GM19467 (cell line): ENCODE data around the gene POLDIP3.

Experiments used
- ATAC-seq: cut with Tn5 transposase; IDR thresholded peaks from one replicate; pipeline ENCODE4 v1.9.1; 2021; ENCODE audit warnings: mild to moderate bottlenecking, moderate library complexity; ENCODE audit not compliant: unreplicated experiment

The POLDIP3 gene

DNA sequence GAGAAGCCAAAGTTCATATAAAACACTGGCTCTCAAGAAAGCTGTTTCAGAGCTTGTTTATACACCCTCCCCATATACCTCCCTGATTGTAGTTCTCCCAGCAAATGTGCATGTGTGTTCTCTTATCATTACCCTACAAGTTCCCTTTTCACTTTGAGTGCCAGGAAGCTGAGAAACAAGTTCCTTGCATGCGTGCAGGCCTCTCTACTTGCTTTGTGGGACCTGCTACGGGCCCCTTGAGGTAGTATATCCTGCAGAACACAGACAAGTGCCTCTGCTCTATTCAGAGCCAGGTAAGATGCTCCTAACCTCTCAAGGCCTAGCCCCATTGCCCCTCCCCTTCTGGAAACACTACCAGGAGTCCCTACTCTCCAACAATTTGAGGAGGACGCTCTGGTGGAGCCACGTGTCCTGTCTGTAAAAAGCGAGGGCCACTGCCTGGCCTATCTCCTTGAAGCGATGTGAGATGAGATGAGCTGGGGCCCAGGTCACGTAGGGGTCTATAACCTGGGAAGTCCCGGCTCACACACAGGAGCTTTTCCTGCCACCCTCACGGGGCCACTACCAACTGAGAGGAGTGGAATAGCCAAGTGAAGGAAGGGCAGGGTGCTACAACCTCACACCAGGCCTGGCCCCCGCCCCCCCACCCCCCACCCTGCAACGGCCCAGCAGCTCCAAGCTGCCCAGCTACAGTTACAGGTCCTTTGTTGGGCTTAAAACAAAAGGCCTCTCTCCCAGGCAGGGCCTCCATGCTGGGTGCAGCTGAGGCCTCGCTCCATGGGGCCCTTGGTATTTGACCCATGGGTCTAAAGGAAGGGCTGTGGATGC, 28.3 kb upstream of the POLDIP3 start:
- no peak for ATAC-seq

DNA sequence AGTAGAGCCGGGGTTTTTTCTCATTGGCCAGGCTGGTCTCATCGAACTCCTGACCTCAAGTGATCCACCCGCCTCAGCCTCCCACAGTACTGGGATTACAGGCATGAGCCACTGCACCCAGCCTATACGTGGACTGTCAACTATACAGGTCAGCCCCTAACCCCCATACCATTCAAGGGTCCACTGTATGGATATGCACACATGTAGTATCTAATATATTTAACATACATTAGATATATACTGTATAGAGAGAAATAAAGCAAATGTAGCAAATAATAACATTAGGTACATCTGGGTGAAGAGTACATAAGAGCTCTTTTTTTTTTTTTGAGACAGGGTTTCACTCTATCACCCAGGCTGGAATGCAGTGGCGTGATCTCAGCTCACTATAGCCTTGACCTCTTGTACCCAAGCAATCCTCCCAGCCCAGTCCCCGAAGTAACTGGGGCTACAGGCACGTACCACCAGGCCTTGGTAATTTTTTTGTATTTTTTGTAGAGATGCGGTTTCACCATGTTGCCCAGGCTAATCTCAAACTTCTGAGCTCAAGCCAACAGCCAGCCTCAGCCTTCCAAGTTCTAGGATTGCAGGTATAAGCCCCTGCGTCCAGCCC, 27.2 kb upstream of the POLDIP3 start:
- ATAC-seq: no peak

GRCh38 chr22:42639541-42640241, 25.0 kb upstream of the POLDIP3 start:
- no peak for ATAC-seq

GRCh38 chr22:42637555-42637954, 22.9 kb upstream of the POLDIP3 start:
- no peak for ATAC-seq

- ATAC-seq: no peak
Observed at GRCh38 chr22:42636506-42636905, 21.8 kb upstream of the POLDIP3 start.

DNA sequence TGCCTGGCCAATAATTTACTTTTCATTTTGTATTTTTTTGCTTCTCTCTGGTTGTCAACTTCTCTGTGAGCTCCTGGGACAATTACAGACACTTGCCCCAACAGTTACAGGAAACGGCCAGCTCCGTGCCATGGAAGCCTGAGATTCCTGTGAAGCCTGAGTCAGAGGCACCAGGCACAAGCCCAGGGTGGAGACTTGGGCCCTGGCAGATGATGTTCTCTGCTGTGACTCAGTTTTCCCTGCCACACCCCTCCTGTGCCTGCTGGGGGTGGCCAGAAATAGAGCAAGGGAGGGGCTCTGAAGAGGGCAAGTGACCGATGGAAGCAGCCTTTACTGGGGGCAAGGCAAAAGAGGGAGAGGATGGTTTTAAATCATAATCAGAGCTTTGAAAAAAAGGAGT, 20.8 kb upstream of the POLDIP3 start:
- no peak for ATAC-seq

- no peak for ATAC-seq
Observed at GRCh38 chr22:42633013-42633412, 18.3 kb upstream of the POLDIP3 start.

DNA sequence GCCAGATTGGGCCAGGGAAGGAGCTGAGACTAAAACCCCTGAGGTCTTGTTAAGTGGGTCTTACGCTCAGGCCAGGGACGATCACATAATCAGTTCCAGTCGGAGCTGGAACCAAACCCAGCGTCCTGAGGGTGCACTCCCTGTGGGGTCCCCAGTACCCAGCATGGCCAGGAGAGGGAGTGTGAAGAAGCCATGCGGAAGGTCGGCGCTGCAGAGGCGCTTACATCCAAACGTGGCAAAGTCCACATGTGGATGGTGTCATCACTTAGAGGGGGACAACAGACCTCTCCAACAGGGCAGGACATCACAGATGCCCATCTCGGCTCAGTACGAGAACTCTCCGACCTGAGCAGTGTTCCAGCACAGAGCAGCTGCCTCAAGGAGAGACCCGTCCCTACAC, 17.4 kb upstream of the POLDIP3 start:
- ATAC-seq: no peak

DNA sequence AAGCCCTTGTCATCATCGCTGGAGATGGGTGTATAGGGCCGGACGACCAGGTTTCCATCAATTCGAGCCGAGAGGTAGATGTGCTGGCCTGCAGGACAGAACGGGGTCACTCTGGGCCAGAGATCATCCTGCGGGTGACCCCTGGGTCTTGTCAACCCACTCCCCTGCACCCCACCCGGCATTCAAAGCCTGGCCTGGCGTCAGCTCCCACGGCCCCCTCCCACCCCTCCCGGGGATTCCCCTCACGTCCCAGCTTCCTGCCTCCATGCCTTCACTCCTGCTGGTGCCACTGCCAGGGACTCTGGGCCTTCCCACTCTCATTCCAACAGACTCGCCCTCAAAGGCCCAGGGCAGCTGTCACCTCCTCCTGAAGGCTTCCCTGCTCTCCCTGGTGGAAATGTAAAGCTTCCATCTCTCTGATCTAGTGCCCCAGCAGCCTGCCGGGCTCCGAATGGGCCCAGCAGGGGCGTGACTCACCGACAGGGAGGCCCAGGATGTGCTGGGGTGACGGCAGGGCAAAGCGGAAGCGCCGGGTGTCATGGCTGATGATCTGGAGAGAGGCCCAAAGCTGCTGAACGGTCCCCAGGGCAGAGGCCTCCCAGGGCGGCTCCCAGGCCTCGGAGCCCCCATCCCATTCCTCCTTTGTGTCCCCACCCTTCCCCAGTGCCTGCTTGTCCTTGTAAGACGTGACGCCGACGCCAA, 16.4 kb upstream of the POLDIP3 start:
- no peak for ATAC-seq

- ATAC-seq: no peak
Observed at GRCh38 chr22:42630211-42630610, 15.5 kb upstream of the POLDIP3 start.

- no peak for ATAC-seq
Observed at GRCh38 chr22:42627981-42628380, 13.3 kb upstream of the POLDIP3 start.

DNA sequence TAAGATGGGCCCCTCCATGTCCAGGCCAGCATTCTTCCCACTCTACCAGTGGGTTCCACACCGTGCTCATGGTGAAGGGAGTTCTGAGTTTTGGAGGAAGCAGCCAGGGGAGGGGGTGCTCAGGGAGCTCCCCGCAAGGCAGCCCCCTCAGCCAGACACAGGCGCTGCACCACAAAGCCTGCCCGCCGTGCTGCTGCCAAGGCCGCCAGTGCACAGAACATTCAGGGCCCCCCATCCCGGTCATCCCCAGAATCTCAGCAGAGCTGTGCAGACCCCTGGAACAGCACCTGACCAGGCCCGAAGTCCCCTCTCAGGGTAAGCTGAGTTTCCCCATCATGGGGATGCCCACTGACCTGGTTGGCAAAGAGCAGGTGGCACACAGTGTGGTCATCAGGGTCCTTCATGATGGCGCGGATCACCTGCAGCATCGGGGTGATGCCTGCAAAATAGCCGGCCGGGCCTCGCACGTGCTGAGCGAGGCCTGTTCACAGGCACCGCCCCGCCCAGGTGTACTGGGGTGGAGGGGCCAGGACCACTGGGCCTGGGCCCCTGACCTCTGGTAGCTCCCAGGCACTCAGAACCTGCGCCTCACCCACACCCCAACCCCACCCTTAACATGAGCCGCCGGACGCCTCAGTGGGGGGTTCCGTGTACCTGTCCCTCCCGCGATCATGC, 12.4 kb upstream of the POLDIP3 start:
- no peak for ATAC-seq

- no peak for ATAC-seq
Observed at GRCh38 chr22:42626431-42626830, 11.7 kb upstream of the POLDIP3 start.

- no peak for ATAC-seq
Observed at GRCh38 chr22:42625416-42625815, 10.7 kb upstream of the POLDIP3 start.

GRCh38 chr22:42624551-42625106, 9.9 kb upstream of the POLDIP3 start:
- no peak for ATAC-seq

GRCh38 chr22:42623756-42624441, 9.2 kb upstream of the POLDIP3 start:
- ATAC-seq: no peak

GRCh38 chr22:42623301-42623751, 8.6 kb upstream of the POLDIP3 start:
- ATAC-seq: no peak

- no peak for ATAC-seq
Observed at GRCh38 chr22:42622061-42622710, 7.5 kb upstream of the POLDIP3 start.

DNA sequence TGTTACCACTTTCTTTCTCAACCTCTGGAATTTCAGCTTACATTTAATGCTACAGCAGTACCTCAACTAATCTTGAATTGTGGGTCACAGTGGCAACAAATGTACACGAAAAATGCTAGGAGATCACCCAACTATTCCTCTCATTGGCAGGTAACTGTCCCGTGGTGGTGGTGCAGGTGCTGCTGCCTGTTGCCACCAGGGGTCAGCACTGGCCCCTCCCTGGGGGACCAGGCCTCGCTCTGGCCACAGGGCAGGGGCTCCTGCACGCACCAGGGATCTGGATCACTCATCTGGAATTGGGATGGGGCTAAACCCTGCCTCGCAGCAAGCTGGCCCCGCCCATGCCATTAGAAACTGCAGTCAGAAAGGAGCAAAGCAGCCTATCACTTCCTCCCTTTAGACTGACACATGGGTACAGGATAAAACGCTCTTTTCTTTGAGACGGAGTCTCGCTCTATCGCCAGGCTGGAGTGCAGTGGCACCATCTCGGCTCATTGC, 6.9 kb upstream of the POLDIP3 start:
- ATAC-seq: no peak
